ENCODE data around the gene LRRC25. TPM values are rescaled to one million over a fixed set of nuclear protein-coding genes. Genes with fewer than 3 reads are reported as not detected.

LRRC25 gene
- total RNA-seq, 1 donor from 2014 or later, result 3.6 TPM

Small RNA genes within 50 kb of the gene (microRNA-seq; reads per million reads assigned to microRNA genes)
- not detected for gene MIR3189

Other genes starting within 250 kb of the LRRC25 start
- gene PIK3R2, start 244.5 kb downstream of the LRRC25 start, total RNA-seq, result 20.8 TPM
- gene IFI30, start 223.8 kb downstream of the LRRC25 start, total RNA-seq, result 23.1 TPM
- 9.4 TPM for gene MPV17L2, start 204.4 kb downstream of the LRRC25 start, total RNA-seq
- gene RAB3A, start 193.6 kb downstream of the LRRC25 start, total RNA-seq, result 26.7 TPM
- gene PDE4C, start 171.2 kb downstream of the LRRC25 start, total RNA-seq, result 1.8 TPM
- 0.35 TPM for gene IQCN, start 123.2 kb downstream of the LRRC25 start, total RNA-seq
- gene JUND, start 116.0 kb downstream of the LRRC25 start, total RNA-seq, result 107 TPM
- 103 TPM for gene LSM4, start 74.5 kb downstream of the LRRC25 start, total RNA-seq
- gene PGPEP1, start 57.0 kb downstream of the LRRC25 start, total RNA-seq, result 33.6 TPM
- gene GDF15, start 11.5 kb downstream of the LRRC25 start, total RNA-seq, result 0.54 TPM
- 30.4 TPM for gene SSBP4, start 21.8 kb upstream of the LRRC25 start, total RNA-seq
- 26.0 TPM for gene ISYNA1, start 40.5 kb upstream of the LRRC25 start, total RNA-seq
- gene ELL, start 124.4 kb upstream of the LRRC25 start, total RNA-seq, result 7.5 TPM
- 182 TPM for gene FKBP8, start 146.0 kb upstream of the LRRC25 start, total RNA-seq
- gene KXD1, start 160.2 kb upstream of the LRRC25 start, total RNA-seq, result 44.4 TPM
- 684 TPM for gene UBA52, start 174.2 kb upstream of the LRRC25 start, total RNA-seq
- gene REX1BD, start 191.2 kb upstream of the LRRC25 start, total RNA-seq, result 94.8 TPM
- 20.6 TPM for gene CRLF1, start 209.2 kb upstream of the LRRC25 start, total RNA-seq
- 1.6 TPM for gene TMEM59L, start 215.2 kb upstream of the LRRC25 start, total RNA-seq
- gene KLHL26, start 239.4 kb upstream of the LRRC25 start, total RNA-seq, result 4.5 TPM